HepG2 (cell line): ENCODE data around the gene CAPRIN1. TPM values are rescaled to one million over a fixed set of nuclear protein-coding genes. Genes with fewer than 3 reads are reported as not detected.
A peak's percentile ranks its signal among the peaks of the same experiment; 100 is the strongest.

Source experiments
- ATF4 ChIP-seq, 2 experiments: fragments of 450-650 bp in 1 of 2; sonication (generic) in 1 of 2; formaldehyde crosslinking; IDR thresholded peaks; 2 replicates each; pipeline versions ENCODE4 v1.5.0 to v1.8.0; 2020 to 2022; ENCODE audit warnings: mild to moderate bottlenecking in 1 of 2, missing genetic modification reagents in 1 of 2
- BCL6 ChIP-seq: IDR thresholded peaks from 2 replicates; pipeline ENCODE4 v1.6.1; 2016; ENCODE audit warnings: missing genetic modification reagents, missing compliant biosample characterization
- CREB1 ChIP-seq, 2 experiments: fragments of 450-650 bp in 1 of 2; IDR thresholded peaks; 2 replicates each; pipeline ENCODE4 v1.6.1; 2016 to 2017; ENCODE audit warnings: control low read depth in 1 of 2, mild to moderate bottlenecking in 1 of 2, missing compliant biosample characterization in 1 of 2, missing genetic modification characterization in 1 of 2
- E2F2 ChIP-seq: sonication (generic); formaldehyde crosslinking; IDR thresholded peaks from 2 replicates; pipeline ENCODE4 v1.4.0; 2020; ENCODE audit warnings: missing genetic modification reagents, borderline replicate concordance
- FIP1L1 ChIP-seq: fragments of 200-400 bp; formaldehyde crosslinking; IDR thresholded peaks from 2 replicates; pipeline ENCODE4 v1.6.1; 2018; ENCODE audit warnings: low read depth, mild to moderate bottlenecking, low read length, moderate library complexity, borderline replicate concordance; ENCODE audit not compliant: insufficient read depth
- FOXA3 ChIP-seq: IDR thresholded peaks from 2 replicates; pipeline ENCODE4 v1.6.1; 2016; ENCODE audit warnings: missing genetic modification reagents, missing compliant biosample characterization
- KLF13 ChIP-seq: sonication (generic); formaldehyde crosslinking; IDR thresholded peaks from 2 replicates; pipeline ENCODE4 v1.4.0; 2020; ENCODE audit warnings: mild to moderate bottlenecking, missing genetic modification reagents
- MED1 ChIP-seq: sonication (generic); formaldehyde crosslinking; IDR thresholded peaks from 2 replicates; pipeline ENCODE4 v1.4.0; 2020; ENCODE audit warnings: missing genetic modification reagents
- NR3C1 ChIP-seq: sonication (generic); formaldehyde crosslinking; IDR thresholded peaks from 2 replicates; pipeline ENCODE4 v1.4.0; 2020; ENCODE audit warnings: missing genetic modification reagents
- PPARG ChIP-seq: conservative IDR thresholded peaks from 2 replicates; pipeline ENCODE4 v1.6.1; 2016; ENCODE audit warnings: missing biosample characterization, missing genetic modification reagents
- REPIN1 ChIP-seq: sonication (generic); formaldehyde crosslinking; IDR thresholded peaks from 2 replicates; pipeline ENCODE4 v1.8.0; 2022; ENCODE audit warnings: missing genetic modification reagents, low read depth, mild to moderate bottlenecking, borderline replicate concordance
- SOX13 ChIP-seq, 3 experiments: fragments of 450-650 bp in 1 of 3; sonication (generic) in 1 of 3; formaldehyde crosslinking in 1 of 3; IDR thresholded peaks in 2 of 3; conservative IDR thresholded peaks in 1 of 3; 2 replicates each; pipeline versions ENCODE4 v1.5.0 to v1.6.1; 2016 to 2020; ENCODE audit warnings: antibody characterized with exemption in 1 of 3, mild to moderate bottlenecking in 1 of 3, missing compliant biosample characterization in 1 of 3, missing genetic modification reagents in 1 of 3, moderate library complexity in 1 of 3
- ZGPAT ChIP-seq: IDR thresholded peaks from 2 replicates; pipeline ENCODE4 v1.6.1; 2016; ENCODE audit warnings: mild to moderate bottlenecking
- ZNF18 ChIP-seq: sonication (generic); formaldehyde crosslinking; IDR thresholded peaks from 2 replicates; pipeline ENCODE4 v1.8.0; 2022; ENCODE audit warnings: mild to moderate bottlenecking, missing genetic modification reagents; ENCODE audit not compliant: insufficient replicate concordance
- ZNF296 ChIP-seq: sonication (generic); formaldehyde crosslinking; conservative IDR thresholded peaks from 2 replicates; pipeline ENCODE4 v1.5.0; 2020; ENCODE audit warnings: mild to moderate bottlenecking, missing genetic modification reagents
- ZNF704 ChIP-seq: sonication (generic); formaldehyde crosslinking; IDR thresholded peaks from 2 replicates; pipeline ENCODE4 v1.8.1; 2023; ENCODE audit warnings: mild to moderate bottlenecking, inconsistent platforms, moderate library complexity, missing genetic modification reagents, borderline replicate concordance
- polyA plus RNA-seq, 8 experiments: library from polyadenylated mRNA; depleted of rRNA in 3 of 8; stranded (reverse) in 7 of 8; unstranded in 1 of 8; fragments of >200 nt; fragmentation: Illumina TruSeq in 4 of 8; extraction: Trizol in 4 of 8; gene quantifications; 2 replicates each; pipeline versions ENCODE4 v1.2.1 to v1.2.3, GENCODE V29; 2011 to 2016; ENCODE audit warnings: low read depth in 4 of 8, missing spikeins in 1 of 8, mixed read lengths in 1 of 8; ENCODE audit not compliant: insufficient read depth in 1 of 8
- total RNA-seq, 5 experiments: library from RNA; depleted of rRNA; stranded (reverse); fragments of >200 nt; fragmentation: Illumina TruSeq; extraction: Trizol; gene quantifications; 2 replicates each; pipeline ENCODE4 v1.2.3, GENCODE V29; 2016; ENCODE audit warnings: low read depth in 1 of 5

CAPRIN1 gene
- total and polyA plus RNA-seq, 2 of the 13 experiments (the other 11 are each of a cell fraction or from before 2014, with no cell fraction given), result 114 to 162 TPM

- TF ChIP-seq KLF13 (CRISPR knock-in tag) (no peak), PPARG (CRISPR knock-in tag) (peak; percentile 99), BCL6 (CRISPR knock-in tag) (0 out of 2 replicates have a peak, but pooled peaks have one; percentile 7), FOXA3 (CRISPR knock-in tag) (peak; percentile 43; the same call in 1 of the 2 replicates), FIP1L1 (no peak), ATF4 (CRISPR knock-in tag; IDR thresholded peaks at IDR 0.05) (0 out of 4 replicates have a peak, but pooled peaks of 1 of the 2 experiments have one; percentile 20), CREB1 (IDR thresholded peaks at IDR 0.05) (peak; percentile 49; the same call in 1 of the 2 replicates), CREB1 (CRISPR knock-in tag; IDR thresholded peaks at IDR 0.05) (peak; percentile 61), NR3C1 (CRISPR knock-in tag) (no peak), ZGPAT (CRISPR knock-in tag) (0 out of 2 replicates have a peak, but pooled peaks have one; percentile 10), MED1 (CRISPR knock-in tag) (0 out of 2 replicates have a peak, but pooled peaks have one; percentile 13), SOX13 (IDR thresholded peaks at IDR 0.05) (0 out of 2 replicates have a peak, but pooled peaks have one; percentile 20), SOX13 (CRISPR knock-in tag; conservative IDR thresholded peaks at IDR 0.05 in 1 of 2, IDR thresholded peaks at IDR 0.05 in 1 of 2) (peak in 1 of 2 experiments; percentile 78; a peak in 2 of 4 replicates), REPIN1 (CRISPR knock-in tag) (no peak), ZNF18 (CRISPR knock-in tag) (no peak), E2F2 (CRISPR knock-in tag) (no peak), ZNF704 (CRISPR knock-in tag) (no peak), ZNF296 (CRISPR knock-in tag) (no peak)
These were observed 23.8 kb upstream of the CAPRIN1 start (continued) for GRCh38 chr11:34027516-34028408.
